GM21576 (cell line): Measurements from ENCODE around the gene FOXJ3.

Experiments used
- ATAC-seq: cut with Tn5 transposase; IDR thresholded peaks from one replicate; pipeline ENCODE4 v1.9.1; 2021; ENCODE audit warnings: mild to moderate bottlenecking, moderate library complexity; ENCODE audit not compliant: unreplicated experiment

Gene FOXJ3

GRCh38 chr1:42195841-42196240 is 139.2 kb downstream of the FOXJ3 start:
- ATAC-seq: no peak

- ATAC-seq: no peak
Measured at GRCh38 chr1:42192106-42192505, 142.9 kb downstream of the FOXJ3 start.

- no peak for ATAC-seq
Measured at GRCh38 chr1:42191319-42191718, 143.7 kb downstream of the FOXJ3 start.

- no peak for ATAC-seq
Measured at GRCh38 chr1:42189931-42190853, 144.8 kb downstream of the FOXJ3 start.

- ATAC-seq: no peak
Measured at GRCh38 chr1:42186152-42186551, 148.9 kb downstream of the FOXJ3 start.

GRCh38 chr1:42184616-42185015 is 150.4 kb downstream of the FOXJ3 start:
- no peak for ATAC-seq

- ATAC-seq: no peak
Measured at GRCh38 chr1:42183957-42184268, 151.1 kb downstream of the FOXJ3 start.

- ATAC-seq: no peak
Measured at GRCh38 chr1:42183210-42183956, 151.7 kb downstream of the FOXJ3 start.

- no peak for ATAC-seq
Measured at GRCh38 chr1:42181687-42182086, 153.3 kb downstream of the FOXJ3 start.

- no peak for ATAC-seq
Measured at GRCh38 chr1:42179900-42180329, 155.1 kb downstream of the FOXJ3 start.

GRCh38 chr1:42179275-42179674 is 155.8 kb downstream of the FOXJ3 start:
- no peak for ATAC-seq

- no peak for ATAC-seq
Measured at GRCh38 chr1:42178249-42178648, 156.8 kb downstream of the FOXJ3 start.

GRCh38 chr1:42177541-42177981 is 157.5 kb downstream of the FOXJ3 start:
- no peak for ATAC-seq

GRCh38 chr1:42176902-42177519 is 158.0 kb downstream of the FOXJ3 start:
- ATAC-seq: no peak

- no peak for ATAC-seq
Measured at GRCh38 chr1:42175314-42176054, 159.6 kb downstream of the FOXJ3 start.

GRCh38 chr1:42173961-42174735 is 160.9 kb downstream of the FOXJ3 start:
- ATAC-seq: no peak

- ATAC-seq: no peak
Measured at GRCh38 chr1:42173155-42173933, 161.7 kb downstream of the FOXJ3 start.

GRCh38 chr1:42172381-42173133 is 162.5 kb downstream of the FOXJ3 start:
- ATAC-seq: no peak
